ENCODE measurements around the gene DPM3.

DPM3 gene

GRCh38 chr1:155092131-155092530 is 48.2 kb downstream of the DPM3 start:
- H3K4me3 ChIP-seq (ENCODE audit: control insufficient read depth, low read depth, low read length): no peak overlapping the region
- no peak for DNase-seq (ENCODE audit: low read depth)
- TF ChIP-seq CTCF (conservative IDR thresholded peaks at IDR 0.05; ENCODE audit: control insufficient read depth, insufficient read depth, low read depth, low read length): no peak

GRCh38 chr1:155091071-155092051 is 49.0 kb downstream of the DPM3 start:
- peak; percentile 92 for TF ChIP-seq CTCF (conservative IDR thresholded peaks at IDR 0.05; ENCODE audit: control insufficient read depth, insufficient read depth, low read depth, low read length)
- no peak overlapping the region for H3K4me3 ChIP-seq (ENCODE audit: control insufficient read depth, low read depth, low read length)
- peak; percentile 67 for DNase-seq (ENCODE audit: low read depth)

Data from fibroblast of mammary gland (primary cell).